Endothelial cell of umbilical vein (primary cell): ENCODE measurements around the gene SWI5. TPM values are rescaled to one million over a fixed set of nuclear protein-coding genes. Genes with fewer than 3 reads are reported as not detected.

Source experiments
- BruUV-seq: library from RNA; stranded (reverse); fragments of 400-500 nt; replicated peaks from 2 replicates; lab custom pipeline; 2021; lab: Mats Ljungman, UMichigan
- CTCF ChIA-PET: fragments of 300-600, 350-600 bp; sonication (Branson Sonifier 250); formaldehyde crosslinking; loops from one replicate; lab custom pipeline; 2021; ENCODE audit warnings: antibody characterized with exemption, inconsistent platforms; lab: Charles Lee
- POLR2A ChIA-PET: fragments of 300-600, 350-600 bp; sonication (Branson Sonifier 250); formaldehyde crosslinking; loops from one replicate; lab custom pipeline; 2021; ENCODE audit warnings: antibody characterized with exemption, inconsistent platforms; lab: Charles Lee
- DNase-seq: peaks from one replicate; pipeline ENCODE4 v3.0.0-alpha.2; 2011; ENCODE audit warnings: low read depth, low spot score
- FAIRE-seq: peaks from 2 replicates; lab custom pipeline; 2011; peaks lifted over from hg19 to GRCh38; lab: Jason Lieb, UNC
- H2AFZ ChIP-seq: 2 replicates; pipeline ENCODE4 v1.6.0; 2012; ENCODE audit warnings: low read depth, low read length, control low read depth, inconsistent platforms
- H3K27ac ChIP-seq: 2 replicates; pipeline ENCODE4 v1.5.1; 2011; ENCODE audit warnings: low read depth, mild to moderate bottlenecking, control low read depth, low read length, moderate library complexity; ENCODE audit not compliant: insufficient read depth
- H3K27me3 ChIP-seq, 2 experiments: 2 replicates each; pipeline versions ENCODE4 v1.6.0 to v1.6.1; 2011; ENCODE audit warnings: low read length in 2 of 2, mixed read lengths in 1 of 2; ENCODE audit not compliant: control insufficient read depth in 2 of 2, insufficient read depth in 2 of 2
- H3K36me3 ChIP-seq, 2 experiments: 2 replicates in 1 of 2; 3 replicates in 1 of 2; pipeline ENCODE4 v1.5.1; 2011; ENCODE audit warnings: low read length in 2 of 2, mild to moderate bottlenecking in 1 of 2, moderate library complexity in 1 of 2; ENCODE audit not compliant: control insufficient read depth in 2 of 2, insufficient read depth in 2 of 2; ENCODE audit errors: extremely low read depth in 1 of 2
- H3K4me1 ChIP-seq: 3 replicates; pipeline ENCODE4 v1.5.1; 2011; ENCODE audit warnings: mild to moderate bottlenecking, low read length; ENCODE audit not compliant: control insufficient read depth, insufficient read depth; ENCODE audit errors: extremely low read depth
- H3K4me2 ChIP-seq: 2 replicates; pipeline ENCODE4 v1.6.1; 2011; ENCODE audit warnings: low read length, control low read depth, mixed read lengths; ENCODE audit not compliant: insufficient read depth
- H3K4me3 ChIP-seq, 3 experiments: fragments of 200-600 bp in 1 of 3; sonication (generic), shearing (Covaris generic) in 1 of 3; replicated peaks in 1 of 3; 2 replicates each; pipeline ENCODE4 v1.5.1; 2011 to 2016; ENCODE audit warnings: control low read depth in 3 of 3, low read length in 3 of 3, mild to moderate bottlenecking in 2 of 3, inconsistent platforms in 1 of 3, low read depth in 1 of 3, moderate library complexity in 1 of 3; ENCODE audit not compliant: insufficient read depth in 1 of 3
- H3K79me2 ChIP-seq: 2 replicates; pipeline ENCODE4 v1.6.0; 2012; ENCODE audit warnings: low read length, inconsistent platforms; ENCODE audit not compliant: control insufficient read depth, insufficient read depth
- H3K9ac ChIP-seq: replicated peaks from 2 replicates; pipeline ENCODE3; 2011; ENCODE audit warnings: low read length, control low read depth; ENCODE audit not compliant: insufficient read depth; ENCODE audit errors: extremely low read depth
- H3K9me1 ChIP-seq: replicated peaks from 3 replicates; pipeline ENCODE4 v1.6.0; 2011; ENCODE audit warnings: mild to moderate bottlenecking, low read length; ENCODE audit not compliant: control insufficient read depth, insufficient read depth; ENCODE audit errors: extremely low read depth
- H3K9me3 ChIP-seq: replicated peaks from 2 replicates; pipeline ENCODE4 v1.5.1; 2012; ENCODE audit warnings: low read length, inconsistent platforms; ENCODE audit not compliant: control insufficient read depth, insufficient read depth
- H4K20me1 ChIP-seq: replicated peaks from 2 replicates; pipeline ENCODE3; 2011; ENCODE audit warnings: mild to moderate bottlenecking, low read length; ENCODE audit not compliant: control insufficient read depth, insufficient read depth; ENCODE audit errors: extremely low read depth
- EZH2 ChIP-seq: IDR thresholded peaks from 2 replicates; pipeline ENCODE4 v1.6.1; 2012; ENCODE audit warnings: borderline replicate concordance, low read depth, mild to moderate bottlenecking, moderate library complexity, low read length, inconsistent platforms; ENCODE audit not compliant: severe bottlenecking
- FOS ChIP-seq: IDR thresholded peaks from 2 replicates; pipeline ENCODE4 v1.6.1; 2011; ENCODE audit warnings: mild to moderate bottlenecking, low read length, moderate library complexity, borderline replicate concordance; ENCODE audit not compliant: insufficient read depth
- GATA2 ChIP-seq: IDR thresholded peaks from 2 replicates; pipeline ENCODE4 v1.7.0; 2011; ENCODE audit warnings: low read depth, mild to moderate bottlenecking, moderate library complexity, mixed read lengths, low read length; ENCODE audit not compliant: insufficient read length, insufficient read depth
- JUN ChIP-seq: IDR thresholded peaks from 2 replicates; pipeline ENCODE4 v1.6.1; 2011; ENCODE audit warnings: borderline replicate concordance, low read depth; ENCODE audit not compliant: insufficient read length, insufficient read depth
- MYC ChIP-seq: IDR thresholded peaks from one replicate; pipeline ENCODE4 v1.6.1; 2011; ENCODE audit warnings: mild to moderate bottlenecking, low read depth, low read length
- POLR2A ChIP-seq: IDR thresholded peaks from 2 replicates; pipeline ENCODE4 v1.6.1; 2012; ENCODE audit warnings: low read depth, mild to moderate bottlenecking, control low read depth, low read length
- POLR2AphosphoS5 ChIP-seq: IDR thresholded peaks from 2 replicates; pipeline ENCODE4 v1.6.1; 2012; ENCODE audit warnings: low read depth, mild to moderate bottlenecking, control low read depth, low read length, moderate library complexity; ENCODE audit not compliant: insufficient read depth
- dilution Hi-C: fragments of 300-500 bp; cut with MboI; formaldehyde crosslinking; loops from one replicate; pipeline ENCODE4 v1.15.0; 2019; ENCODE audit warnings: low sequenced_read_pairs; ENCODE audit not compliant: extremely low pct_ligation_motif_present
- intact Hi-C: fragments of 100-400 bp; cut with micrococcal nuclease; formaldehyde crosslinking; loops from one replicate; pipeline ENCODE4 v1.10.0; 2022
- polyA plus RNA-seq, 4 experiments: library from polyadenylated mRNA; depleted of rRNA in 3 of 4; stranded (reverse) in 3 of 4; unstranded in 1 of 4; fragments of >200 nt; gene quantifications; 2 replicates each; pipeline versions ENCODE4 v1.2.1 to v1.2.3, GENCODE V29; 2011 to 2012; ENCODE audit warnings: missing spikeins in 1 of 4
- total RNA-seq: library from RNA; stranded (reverse); gene quantifications from 2 replicates; pipeline ENCODE4 v1.2.3, GENCODE V29; 2021
- TF ChIP-seq, protein P1 (sequence below), 2 donors: IDR thresholded peaks; 1 replicate in 1 of 2; 2 replicates in 1 of 2; pipeline ENCODE4 v1.5.1; 2011; ENCODE audit warnings: low read length in 2 of 2, mild to moderate bottlenecking in 2 of 2, moderate library complexity in 2 of 2, control low read depth in 1 of 2, inconsistent platforms in 1 of 2, low read depth in 1 of 2; ENCODE audit not compliant: insufficient read depth in 1 of 2; ENCODE audit errors: extremely low read depth in 1 of 2
- TF ChIP-seq, protein P2 (sequence below): IDR thresholded peaks from 2 replicates; pipeline ENCODE4 v1.6.1; 2011; ENCODE audit not compliant: insufficient read depth, insufficient read length

Gene SWI5
- total and polyA plus RNA-seq, 2 donors (not counting 3 experiments of a cell fraction or from before 2014, with no cell fraction given) = 21.2 to 58.0 TPM

DNA sequence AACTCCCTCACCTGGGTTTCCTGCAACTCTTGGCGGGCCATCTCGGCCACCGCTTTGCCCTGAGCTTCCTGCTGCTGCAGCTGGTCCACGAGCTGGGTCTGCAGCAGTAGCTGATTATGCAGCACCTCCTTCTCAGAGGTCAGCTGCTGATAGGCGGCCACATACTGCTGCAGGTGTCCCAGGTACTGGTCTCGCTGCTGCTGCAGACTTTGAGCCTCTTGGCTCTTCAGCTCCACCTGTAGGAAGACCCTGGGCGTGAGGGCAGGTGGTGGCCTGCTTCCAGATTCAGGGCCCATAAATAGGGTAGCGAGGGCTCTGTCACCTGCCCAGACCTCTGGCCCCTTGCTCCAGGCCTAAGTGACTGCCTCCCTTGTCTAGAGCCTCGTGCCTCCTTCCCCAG is 16.9 kb upstream of the SWI5 start:
- POLR2A ChIA-PET = no interaction called here
- dilution Hi-C loops (no loop called here), intact Hi-C loops (no loop called here)
- H3K9ac ChIP-seq = no peak overlapping the region
- CTCF ChIA-PET = no interaction called here
- H3K27ac ChIP-seq = no peak overlapping the region
- no peak overlapping the region for H3K4me3 ChIP-seq
- H2AFZ ChIP-seq = no peak overlapping the region
- no peaks in the 10 kb centered on the region for H3K9me1 ChIP-seq
- DNase-seq (no peak), FAIRE-seq (no peak)
- H3K9me3 ChIP-seq = no peaks in the 10 kb centered on the region
- H3K36me3 ChIP-seq = peaks cover 6 to 54% of the 10 kb centered on the region in 2 experiments
- no peaks in the 10 kb centered on the region for H3K4me1 ChIP-seq
- no peaks in the 10 kb centered on the region for H3K79me2 ChIP-seq
- no TSS peak for BruUV-seq
- no peak overlapping the region for H3K4me2 ChIP-seq
- TF ChIP-seq, protein P1, sequence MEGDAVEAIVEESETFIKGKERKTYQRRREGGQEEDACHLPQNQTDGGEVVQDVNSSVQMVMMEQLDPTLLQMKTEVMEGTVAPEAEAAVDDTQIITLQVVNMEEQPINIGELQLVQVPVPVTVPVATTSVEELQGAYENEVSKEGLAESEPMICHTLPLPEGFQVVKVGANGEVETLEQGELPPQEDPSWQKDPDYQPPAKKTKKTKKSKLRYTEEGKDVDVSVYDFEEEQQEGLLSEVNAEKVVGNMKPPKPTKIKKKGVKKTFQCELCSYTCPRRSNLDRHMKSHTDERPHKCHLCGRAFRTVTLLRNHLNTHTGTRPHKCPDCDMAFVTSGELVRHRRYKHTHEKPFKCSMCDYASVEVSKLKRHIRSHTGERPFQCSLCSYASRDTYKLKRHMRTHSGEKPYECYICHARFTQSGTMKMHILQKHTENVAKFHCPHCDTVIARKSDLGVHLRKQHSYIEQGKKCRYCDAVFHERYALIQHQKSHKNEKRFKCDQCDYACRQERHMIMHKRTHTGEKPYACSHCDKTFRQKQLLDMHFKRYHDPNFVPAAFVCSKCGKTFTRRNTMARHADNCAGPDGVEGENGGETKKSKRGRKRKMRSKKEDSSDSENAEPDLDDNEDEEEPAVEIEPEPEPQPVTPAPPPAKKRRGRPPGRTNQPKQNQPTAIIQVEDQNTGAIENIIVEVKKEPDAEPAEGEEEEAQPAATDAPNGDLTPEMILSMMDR (IDR thresholded peaks at IDR 0.05; ENCODE audit: extremely low read depth in 1 of 2, insufficient read depth in 1 of 2, low read depth in 1 of 2, low read length in 2 of 2) = no peak
- no peak for TF ChIP-seq POLR2A
- no peak for TF ChIP-seq FOS
- H4K20me1 ChIP-seq = no peaks in the 10 kb centered on the region
- H3K27me3 ChIP-seq = no peaks in the 10 kb centered on the region

GRCh38 chr9:128260340-128260739 is 15.7 kb upstream of the SWI5 start:
- CTCF ChIA-PET = no interaction called here
- Histone ChIP-seq H3K36me3 (peaks cover 6 to 56% of the 10 kb centered on the region in 2 experiments), H4K20me1 (no peaks in the 10 kb centered on the region), H3K9ac (no peak overlapping the region), H2AFZ (no peak overlapping the region), H3K27me3 (no peaks in the 10 kb centered on the region), H3K9me1 (no peaks in the 10 kb centered on the region), H3K9me3 (no peaks in the 10 kb centered on the region), H3K27ac (no peak overlapping the region), H3K4me1 (no peaks in the 10 kb centered on the region), H3K79me2 (no peaks in the 10 kb centered on the region), H3K4me2 (no peak overlapping the region), H3K4me3 (no peak overlapping the region)
- TF ChIP-seq POLR2A = no peak
- TF ChIP-seq, protein P2, sequence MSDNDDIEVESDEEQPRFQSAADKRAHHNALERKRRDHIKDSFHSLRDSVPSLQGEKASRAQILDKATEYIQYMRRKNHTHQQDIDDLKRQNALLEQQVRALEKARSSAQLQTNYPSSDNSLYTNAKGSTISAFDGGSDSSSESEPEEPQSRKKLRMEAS = no peak
- TF ChIP-seq MYC = no peak
- TF ChIP-seq, protein P1 (IDR thresholded peaks at IDR 0.05; ENCODE audit: extremely low read depth in 1 of 2, insufficient read depth in 1 of 2, low read depth in 1 of 2, low read length in 2 of 2) = no peak
- no peak for TF ChIP-seq JUN
- no peak for TF ChIP-seq POLR2AphosphoS5
- TF ChIP-seq GATA2 = no peak
- no peak for TF ChIP-seq FOS
- no peak for TF ChIP-seq EZH2
- dilution Hi-C loops (no loop called here), intact Hi-C loops (no loop called here)
- POLR2A ChIA-PET = no interaction called here
- FAIRE-seq = no peak
- no peak for DNase-seq
- no TSS peak for BruUV-seq
